ENCODE measurements around the gene NYNRIN.
"Not testable (repeated sequence)": the region's sequence is repeated elsewhere in the genome, so short reads cannot be mapped to it uniquely, and the experiment has no call there.

Gene NYNRIN

GRCh38 chr14:24431569-24432258, 32.9 kb downstream of the NYNRIN start:
- peak; percentile 93 for DNase-seq (ENCODE audit: low spot score)

GRCh38 chr14:24432259-24433131, 33.7 kb downstream of the NYNRIN start:
- DNase-seq (ENCODE audit: low spot score): no peak

- no peak for DNase-seq (ENCODE audit: low spot score)
Measured at GRCh38 chr14:24434036-24434435, 35.2 kb downstream of the NYNRIN start.

GRCh38 chr14:24434676-24435075, 35.9 kb downstream of the NYNRIN start:
- no peak for DNase-seq (ENCODE audit: low spot score)

GRCh38 chr14:24435192-24435810, 36.5 kb downstream of the NYNRIN start:
- DNase-seq (ENCODE audit: low spot score): no peak

- no peak for DNase-seq (ENCODE audit: low spot score)
Measured at GRCh38 chr14:24435998-24436354, 37.2 kb downstream of the NYNRIN start.

- peak; percentile 70 for DNase-seq (ENCODE audit: low spot score)
Measured at GRCh38 chr14:24436355-24437019, 37.7 kb downstream of the NYNRIN start.

- no peak for DNase-seq (ENCODE audit: low spot score)
Measured at GRCh38 chr14:24437020-24437735, 38.4 kb downstream of the NYNRIN start.

GRCh38 chr14:24437736-24438067, 38.9 kb downstream of the NYNRIN start:
- DNase-seq (ENCODE audit: low spot score): no peak

- DNase-seq (ENCODE audit: low spot score): no peak
Measured at GRCh38 chr14:24438223-24439097, 39.7 kb downstream of the NYNRIN start.

- DNase-seq (ENCODE audit: low spot score): no peak
Measured at GRCh38 chr14:24439257-24439656, 40.5 kb downstream of the NYNRIN start.

- DNase-seq (ENCODE audit: low spot score): no peak
Measured at GRCh38 chr14:24439830-24440605, 41.2 kb downstream of the NYNRIN start.

- DNase-seq (ENCODE audit: low spot score): no peak
Measured at GRCh38 chr14:24440606-24441399, 42.0 kb downstream of the NYNRIN start.

- DNase-seq (ENCODE audit: low spot score): no peak
Measured at GRCh38 chr14:24441485-24441884, 42.7 kb downstream of the NYNRIN start.

GRCh38 chr14:24441904-24442239, 43.1 kb downstream of the NYNRIN start:
- no peak for DNase-seq (ENCODE audit: low spot score)

GRCh38 chr14:24442240-24443052, 43.6 kb downstream of the NYNRIN start, which contains the start of gene SDR39U1:
Gene SDR39U1, minus strand, starts transcription at chr14:24442776. Its CDS starts 7 bp downstream, at chr14:24442769.
- peak; percentile 99 for DNase-seq (ENCODE audit: low spot score)

- no peak for DNase-seq (ENCODE audit: low spot score)
Measured at GRCh38 chr14:24443053-24443665, 44.4 kb downstream of the NYNRIN start.

GRCh38 chr14:24450828-24451227, 52.0 kb downstream of the NYNRIN start:
- DNase-seq (ENCODE audit: low spot score): not testable (repeated sequence)
